ENCODE data around the gene MUC12.

MUC12 gene

DNA sequence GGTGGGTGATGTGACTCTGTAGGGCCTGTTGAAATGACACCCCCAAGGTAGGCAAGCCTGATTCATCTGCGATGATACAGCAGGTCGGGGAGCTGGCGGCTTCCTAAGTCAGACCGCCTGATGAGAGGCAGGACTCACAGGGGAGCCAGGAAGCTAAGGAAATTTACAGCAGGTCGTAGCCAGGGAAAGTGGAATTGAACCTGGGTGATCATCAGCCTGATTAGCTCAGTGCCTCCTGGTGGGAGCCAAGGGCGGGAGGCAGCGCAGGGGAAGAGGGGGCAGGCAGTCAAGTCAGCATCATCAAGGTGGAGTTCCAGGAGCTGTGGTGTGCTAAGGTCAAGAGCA, 97.4 kb downstream of the MUC12 start:
- no peak overlapping the region for H3K9ac ChIP-seq (ENCODE audit: low read depth, low read length)
- peaks cover 9% of the 10 kb centered on the region; the same call in 1 of the 2 replicates for H3K4me1 ChIP-seq (ENCODE audit: control insufficient read depth, insufficient read depth, low read length)
- H3K27me3 ChIP-seq (ENCODE audit: control insufficient read depth, insufficient read depth, low read length), result 0 out of 2 replicates have a peak, but pooled peaks cover 3% of the 10 kb centered on the region
- peak overlapping the region; percentile 70 for H3K27ac ChIP-seq (ENCODE audit: low read depth, low read length)
- no peak overlapping the region for H3K4me3 ChIP-seq (ENCODE audit: low read depth, low read length)
- no peaks in the 10 kb centered on the region for H3K9me3 ChIP-seq (ENCODE audit: control insufficient read depth, insufficient read depth, low read length)
- H3K36me3 ChIP-seq (ENCODE audit: control insufficient read depth, insufficient read depth, low read length), result no peaks in the 10 kb centered on the region

DNA sequence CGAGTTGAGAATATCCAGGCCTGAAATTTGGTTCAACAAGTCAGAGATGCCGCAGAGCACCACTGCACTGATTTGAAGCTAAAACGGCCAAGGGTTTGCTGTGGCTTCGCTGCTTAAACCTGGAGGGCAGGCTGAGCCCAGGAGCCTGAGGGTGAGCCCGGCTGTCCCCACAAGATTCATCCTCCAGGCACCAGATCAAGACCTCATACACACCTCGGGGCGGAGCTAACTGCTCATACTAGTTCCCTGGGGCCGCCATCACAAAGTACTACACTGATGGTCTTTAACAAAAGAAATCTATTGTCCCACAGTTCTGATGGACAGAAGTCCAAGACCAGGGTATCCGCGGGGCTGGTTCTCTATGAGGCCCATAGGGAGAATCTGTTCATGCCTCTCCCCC, 99.0 kb downstream of the MUC12 start:
- no peaks in the 10 kb centered on the region for H3K9me3 ChIP-seq (ENCODE audit: control insufficient read depth, insufficient read depth, low read length)
- 0 out of 2 replicates have a peak, but pooled peaks cover 3% of the 10 kb centered on the region for H3K27me3 ChIP-seq (ENCODE audit: control insufficient read depth, insufficient read depth, low read length)
- H3K9ac ChIP-seq (ENCODE audit: low read depth, low read length), result no peak overlapping the region
- H3K4me3 ChIP-seq (ENCODE audit: low read depth, low read length), result no peak overlapping the region
- peaks cover 9% of the 10 kb centered on the region; the same call in 1 of the 2 replicates for H3K4me1 ChIP-seq (ENCODE audit: control insufficient read depth, insufficient read depth, low read length)
- H3K36me3 ChIP-seq (ENCODE audit: control insufficient read depth, insufficient read depth, low read length), result no peaks in the 10 kb centered on the region
- H3K27ac ChIP-seq (ENCODE audit: low read depth, low read length), result no peak overlapping the region
